GM23338 (cell line): ENCODE measurements around the gene VPREB3. TPM values are rescaled to one million over a fixed set of nuclear protein-coding genes. Genes with fewer than 3 reads are reported as not detected.

Source experiments
- ATAC-seq: fragments of 200-7000 bp; cut with Tn5 transposase; 3 replicates; pipeline ENCODE4 v1.9.1; 2020
- DNase-seq: peaks from one replicate; pipeline ENCODE4 v3.0.0-alpha.2; 2015; ENCODE audit warnings: low spot score
- H2AFZ ChIP-seq: fragments of 200-600 bp; sonication (generic); 2 replicates; pipeline ENCODE4 v1.8.0; 2016; ENCODE audit warnings: antibody characterized with exemption, mild to moderate bottlenecking, moderate library complexity
- H3F3A ChIP-seq: fragments of 200-600 bp; sonication (generic); replicated peaks from 2 replicates; pipeline ENCODE4 v1.8.0; 2017; ENCODE audit warnings: antibody characterized with exemption, mixed run types, low read depth
- H3K27ac ChIP-seq: fragments of 200-600 bp; sonication (generic); 2 replicates; pipeline ENCODE4 v1.6.1; 2016; ENCODE audit warnings: low read depth
- H3K27me3 ChIP-seq: fragments of 200-600 bp; sonication (generic); 2 replicates; pipeline ENCODE4 v1.8.0; 2016; ENCODE audit warnings: mild to moderate bottlenecking, mixed run types, moderate library complexity; ENCODE audit not compliant: insufficient read depth
- H3K36me3 ChIP-seq: fragments of 200-600 bp; sonication (generic); 2 replicates; pipeline ENCODE4 v1.8.0; 2016; ENCODE audit warnings: mild to moderate bottlenecking; ENCODE audit not compliant: insufficient read depth
- H3K4me1 ChIP-seq: fragments of 200-600 bp; sonication (generic); 2 replicates; pipeline ENCODE4 v1.8.0; 2016; ENCODE audit warnings: mild to moderate bottlenecking, moderate library complexity; ENCODE audit not compliant: insufficient read depth
- H3K4me2 ChIP-seq: fragments of 200-600 bp; sonication (generic); 2 replicates; pipeline ENCODE4 v1.7.1; 2017; ENCODE audit warnings: mixed run types
- H3K4me3 ChIP-seq: fragments of 200-600 bp; sonication (generic); 2 replicates; pipeline ENCODE4 v1.6.1; 2016; ENCODE audit warnings: mixed run types
- H3K79me2 ChIP-seq: fragments of 200-600 bp; sonication (generic); replicated peaks from 2 replicates; pipeline ENCODE4 v1.8.0; 2017; ENCODE audit warnings: mild to moderate bottlenecking; ENCODE audit not compliant: insufficient read depth
- H3K9me2 ChIP-seq: fragments of 200-600 bp; sonication (generic); 2 replicates; pipeline ENCODE4 v1.8.0; 2017; ENCODE audit not compliant: insufficient read depth
- H4K20me1 ChIP-seq: fragments of 200-600 bp; sonication (generic); replicated peaks from 2 replicates; pipeline ENCODE4 v1.8.0; 2017; ENCODE audit warnings: mild to moderate bottlenecking; ENCODE audit not compliant: insufficient read depth
- H3K27ac Mint-ChIP-seq: 2 replicates; pipeline ENCODE4 v1.8.0; 2020; ENCODE audit warnings: inconsistent platforms, mild to moderate bottlenecking, moderate library complexity, mixed read lengths
- H3K27me3 Mint-ChIP-seq: 3 replicates; pipeline ENCODE4 v1.8.0; 2022; ENCODE audit warnings: low read depth, mild to moderate bottlenecking, moderate library complexity, mixed read lengths, inconsistent platforms; ENCODE audit not compliant: insufficient read depth, poor library complexity
- H3K36me3 Mint-ChIP-seq: 3 replicates; pipeline ENCODE4 v1.8.0; 2021; ENCODE audit warnings: low read depth, mild to moderate bottlenecking, inconsistent platforms, moderate library complexity, mixed read lengths
- H3K4me1 Mint-ChIP-seq: 3 replicates; pipeline ENCODE4 v1.8.0; 2020; ENCODE audit warnings: mild to moderate bottlenecking, inconsistent platforms, mixed read lengths
- H3K4me3 Mint-ChIP-seq: 3 replicates; pipeline ENCODE4 v1.8.0; 2021; ENCODE audit warnings: moderate library complexity, mild to moderate bottlenecking, inconsistent platforms, mixed read lengths
- H3K9me3 Mint-ChIP-seq: 3 replicates; pipeline ENCODE4 v1.8.0; 2020; ENCODE audit warnings: moderate library complexity, mild to moderate bottlenecking, inconsistent platforms, mixed read lengths
- ZNF114 ChIP-seq: fragments of 250-450 bp; sonication (Bioruptor Pico); IDR thresholded peaks from 2 replicates; pipeline ENCODE4 v1.5.0; 2020; ENCODE audit warnings: mild to moderate bottlenecking, moderate library complexity
- ZNF462 ChIP-seq: fragments of 250-450 bp; sonication (Bioruptor Pico); IDR thresholded peaks from 2 replicates; pipeline ENCODE4 v1.5.0; 2020; ENCODE audit warnings: mild to moderate bottlenecking, moderate library complexity
- polyA plus RNA-seq: library from polyadenylated mRNA; unstranded; fragments of >200 nt; fragmentation: Nextera tagmentation; extraction: Ambion mirVana; gene quantifications from 2 replicates; pipeline ENCODE4 v1.2.1, GENCODE V29; 2016
- total RNA-seq: library from RNA; depleted of rRNA; stranded (reverse); fragments of >200 nt; shearing (Covaris generic); gene quantifications from 2 replicates; pipeline ENCODE4 v1.2.3, GENCODE V29; 2014

The VPREB3 gene
- total and polyA plus RNA-seq, 2 experiments from 2014 or later, result 1.1 TPM; not detected in 1

GRCh38 chr22:23763954-23764353 lies 9.7 kb upstream of the VPREB3 start:
- H3K27ac Mint-ChIP-seq, result no peak overlapping the region

More at GRCh38 chr22:23763954-23764353, 9.7 kb upstream of the VPREB3 start:
- Mint-ChIP-seq H3K27me3 (peaks cover 17% of the 10 kb centered on the region), H3K4me1 (peaks cover 36% of the 10 kb centered on the region), H3K4me3 (peak overlapping the region; percentile 55; the same call in 2 of the 3 replicates), H3K9me3 (no peaks in the 10 kb centered on the region), H3K36me3 (peaks cover 14% of the 10 kb centered on the region)
- H3K4me1 ChIP-seq, result peaks cover 25% of the 10 kb centered on the region
- H3K79me2 ChIP-seq, result no peaks in the 10 kb centered on the region
- TF ChIP-seq ZNF462 (CRISPR knock-in tag) (no peak), ZNF114 (CRISPR knock-in tag) (no peak)
- H3K27me3 ChIP-seq, result peaks cover 3% of the 10 kb centered on the region
- H3K36me3 ChIP-seq, result no peaks in the 10 kb centered on the region; the same call in 1 of the 2 replicates
- DNase-seq (no peak), ATAC-seq (no peak)
- no peaks in the 10 kb centered on the region for H4K20me1 ChIP-seq
- H2AFZ ChIP-seq, result no peak overlapping the region
- H3K27ac ChIP-seq, result no peak overlapping the region
- peaks cover 5% of the 10 kb centered on the region; the same call in 1 of the 2 replicates for H3F3A ChIP-seq
- H3K4me2 ChIP-seq, result peak overlapping the region; percentile 89
- H3K4me3 ChIP-seq, result peak overlapping the region; percentile 56
- H3K9me2 ChIP-seq, result no peaks in the 10 kb centered on the region
